GM12874 (cell line): ENCODE measurements around the gene SSR2.

ENCODE experiments used
- CTCF ChIP-seq: IDR thresholded peaks from 2 replicates; pipeline ENCODE4 v1.5.1; 2011; ENCODE audit warnings: low read depth, mild to moderate bottlenecking, control low read depth, low read length, moderate library complexity; ENCODE audit not compliant: insufficient read depth

The SSR2 gene

GRCh38 chr1:156052862-156053767 is 32.4 kb upstream of the SSR2 start:
- TF ChIP-seq CTCF, result peak; percentile 57; the same call in 1 of the 2 replicates

- TF ChIP-seq CTCF, result no peak
Observed at GRCh38 chr1:156051011-156051725, 30.4 kb upstream of the SSR2 start.

- no peak for TF ChIP-seq CTCF
Observed at GRCh38 chr1:156050376-156050775, 29.6 kb upstream of the SSR2 start.

GRCh38 chr1:156048663-156049258 is 28.0 kb upstream of the SSR2 start:
- no peak for TF ChIP-seq CTCF

- TF ChIP-seq CTCF, result no peak
Observed at GRCh38 chr1:156045076-156045475, 24.3 kb upstream of the SSR2 start.

- no peak for TF ChIP-seq CTCF
Observed at GRCh38 chr1:156042828-156043227, 22.1 kb upstream of the SSR2 start.

GRCh38 chr1:156033011-156033410 is 12.3 kb upstream of the SSR2 start:
- TF ChIP-seq CTCF, result no peak
